GM12892 (cell line): ENCODE results near the gene MTHFSD.

Experiments used
- POLR2A ChIP-seq: IDR thresholded peaks from 2 replicates; pipeline ENCODE4 v1.6.1; 2011; ENCODE audit warnings: low read depth, low read length, control low read depth
- TAF1 ChIP-seq: IDR thresholded peaks from 2 replicates; pipeline ENCODE4 v1.6.1; 2011; ENCODE audit warnings: low read depth, mild to moderate bottlenecking, control low read depth, low read length, borderline replicate concordance

GRCh38 chr16:86579268-86580062 is 24.4 kb upstream of the MTHFSD start:
- TF ChIP-seq POLR2A: no peak
- no peak for TF ChIP-seq TAF1
